GM20431 (cell line): Measurements from ENCODE around the gene PROCA1.
"Not testable (repeated sequence)": the region's sequence is repeated elsewhere in the genome, so short reads cannot be mapped to it uniquely, and the experiment has no call there.

Experiments
- in situ Hi-C: fragments of 300-500 bp; cut with MseI, MboI; formaldehyde crosslinking; loops from one replicate; pipeline ENCODE4 v1.15.0; 2020; ENCODE audit warnings: low sequenced_read_pairs; ENCODE audit not compliant: unreplicated experiment

PROCA1 gene

DNA sequence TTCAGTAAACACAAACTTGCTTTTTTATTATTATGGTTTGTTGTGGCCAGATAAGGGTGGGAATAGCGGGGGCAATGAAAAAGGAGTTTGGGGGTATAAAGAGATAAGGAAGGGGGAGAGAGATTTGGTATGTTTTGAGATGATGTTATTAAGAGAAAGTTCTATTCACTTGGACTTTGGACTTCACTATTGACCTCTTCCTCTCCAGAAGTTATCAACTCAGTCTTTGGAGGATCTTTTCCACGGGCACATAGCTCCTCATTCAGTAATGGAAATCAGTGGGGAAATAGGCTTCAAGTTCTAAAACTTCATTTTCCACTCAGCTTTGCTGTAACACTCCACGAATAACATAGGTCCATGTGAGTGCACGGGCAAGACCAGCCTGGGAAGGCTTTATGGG is 23.2 kb downstream of the PROCA1 start:
- in situ Hi-C loops = no loop called here

DNA sequence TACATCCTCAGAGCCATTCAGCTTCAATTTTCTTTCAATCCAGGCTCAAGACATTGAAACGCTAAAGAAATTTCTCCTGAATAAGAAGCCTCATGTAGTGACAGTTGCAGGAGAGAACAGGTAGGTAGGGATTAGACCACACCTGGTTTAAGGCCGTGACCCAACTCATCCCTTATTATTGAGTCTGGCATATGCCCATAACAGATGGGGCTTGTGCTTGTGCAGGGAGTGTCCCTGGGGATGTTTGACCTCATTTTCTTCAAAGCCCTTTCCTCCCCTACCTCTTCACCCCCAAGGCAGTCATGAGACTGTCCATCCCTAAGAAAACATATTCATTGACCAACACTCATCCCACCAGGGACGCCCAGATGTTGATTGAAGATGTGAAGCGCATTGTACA is 25.4 kb downstream of the PROCA1 start:
- in situ Hi-C loops = no loop called here

DNA sequence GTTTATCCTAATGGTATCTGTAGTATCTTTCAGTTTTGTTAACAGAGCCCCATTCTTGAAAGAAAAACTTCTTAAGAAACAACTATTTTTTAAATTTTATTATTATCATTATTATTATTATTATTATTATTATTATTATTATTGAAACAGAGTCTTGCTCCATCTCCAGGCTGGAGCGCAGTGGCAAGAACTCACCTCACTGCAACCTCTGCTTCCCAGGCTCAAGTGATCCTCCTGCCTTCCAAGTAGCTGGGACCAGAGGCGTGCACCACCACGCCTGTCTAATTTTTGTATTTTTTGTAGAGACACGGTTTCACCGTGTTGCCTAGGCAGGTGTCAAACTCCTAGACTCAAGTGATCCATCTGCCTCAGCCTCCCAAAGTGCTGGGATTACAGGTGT is 26.3 kb downstream of the PROCA1 start:
- in situ Hi-C loops = no loop called here

DNA sequence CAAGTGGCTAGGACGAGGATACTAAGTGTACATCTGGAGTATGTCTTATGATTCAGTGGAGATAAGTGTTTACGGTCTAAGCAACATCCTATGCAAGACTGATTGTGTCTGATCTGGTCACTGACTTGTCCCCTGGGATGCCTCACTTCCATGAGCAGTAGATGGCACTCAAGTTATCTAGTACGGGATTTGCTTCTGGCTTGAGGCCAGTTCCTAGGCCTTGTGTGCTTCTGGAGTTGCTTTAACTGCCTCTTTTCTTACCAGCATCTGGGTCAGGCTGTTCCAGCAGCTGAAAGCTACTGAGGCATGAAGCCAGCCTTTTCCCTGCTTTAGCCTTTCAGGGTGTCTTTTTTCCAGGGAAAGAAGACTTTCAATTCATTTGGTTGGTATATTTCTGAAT is 26.7 kb downstream of the PROCA1 start:
- in situ Hi-C loops = no loop called here

DNA sequence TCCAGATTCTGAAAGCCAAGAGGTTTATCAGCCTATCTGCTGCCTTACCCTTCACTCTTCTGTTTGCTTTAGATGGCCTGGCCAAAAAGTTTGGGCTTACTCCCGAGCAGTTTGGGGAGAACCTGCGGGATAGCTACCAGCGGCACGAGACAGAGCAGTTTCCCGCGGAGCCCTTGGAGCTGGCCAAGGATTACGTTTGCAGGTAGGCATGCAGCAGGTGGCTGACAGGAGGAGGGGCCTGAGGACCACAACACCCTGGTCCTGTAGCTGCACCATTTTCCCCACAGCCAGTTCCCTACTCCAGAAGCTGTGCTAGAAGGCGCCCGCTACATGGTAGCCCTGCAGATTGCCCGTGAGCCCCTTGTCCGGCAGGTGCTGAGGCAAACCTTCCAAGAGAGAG is 29.0 kb downstream of the PROCA1 start:
- in situ Hi-C loops = no loop called here

DNA sequence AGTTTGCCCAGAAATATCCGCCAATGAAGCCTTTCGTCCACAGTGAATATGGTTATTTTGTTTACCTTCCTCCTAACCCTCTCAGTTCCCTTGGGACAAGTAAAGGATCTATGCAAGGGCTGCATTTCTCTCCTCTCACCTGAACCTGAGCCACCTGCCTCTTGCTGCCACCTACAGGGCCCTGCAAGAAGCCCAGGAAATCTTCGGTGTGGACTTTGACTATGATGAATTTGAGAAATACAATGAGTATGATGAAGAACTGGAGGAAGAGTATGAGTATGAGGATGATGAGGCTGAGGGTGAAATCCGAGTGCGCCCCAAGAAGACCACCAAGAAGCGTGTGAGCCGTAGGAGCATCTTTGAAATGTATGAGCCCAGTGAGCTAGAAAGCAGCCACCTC is 35.7 kb downstream of the PROCA1 start:
- in situ Hi-C loops = no loop called here

DNA sequence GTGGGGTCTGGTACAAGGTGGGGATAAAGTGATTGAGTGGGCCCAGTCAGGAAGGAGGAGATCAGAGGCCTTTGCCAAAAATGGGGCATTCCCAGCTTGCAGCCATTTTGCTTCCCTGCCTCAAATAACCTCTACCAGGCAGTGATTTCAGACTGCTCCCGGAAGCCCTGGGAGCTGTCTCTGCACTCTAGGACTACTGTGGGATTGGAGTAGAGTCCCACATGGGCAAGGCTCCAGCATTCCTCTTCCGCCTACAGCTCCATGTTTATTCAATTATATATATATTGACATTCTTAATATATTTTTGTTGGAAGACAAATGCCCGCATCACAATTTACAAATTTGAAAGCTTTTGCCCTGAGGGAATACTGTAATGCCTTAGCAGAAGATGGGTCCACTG is 36.2 kb downstream of the PROCA1 start:
- in situ Hi-C loops = no loop called here

DNA sequence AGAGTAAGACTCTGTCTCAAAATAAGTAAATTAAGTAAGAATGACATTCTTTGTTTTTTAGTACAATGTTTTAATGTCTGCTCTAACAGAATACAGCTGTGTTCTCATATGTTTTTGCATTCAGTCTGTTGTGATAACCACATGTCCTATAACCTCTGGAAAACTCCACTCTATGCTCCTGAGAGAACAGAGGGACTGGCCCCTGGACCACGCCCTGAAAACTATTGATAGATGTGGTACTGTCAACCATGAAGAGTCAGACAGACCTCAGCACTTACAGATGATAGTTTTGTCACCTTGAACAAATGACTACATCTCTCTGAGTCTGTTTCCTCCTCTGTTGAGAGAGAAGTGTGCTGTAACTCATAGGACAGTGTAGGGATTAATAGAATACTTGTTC is 41.8 kb downstream of the PROCA1 start:
- in situ Hi-C loops = no loop called here

DNA sequence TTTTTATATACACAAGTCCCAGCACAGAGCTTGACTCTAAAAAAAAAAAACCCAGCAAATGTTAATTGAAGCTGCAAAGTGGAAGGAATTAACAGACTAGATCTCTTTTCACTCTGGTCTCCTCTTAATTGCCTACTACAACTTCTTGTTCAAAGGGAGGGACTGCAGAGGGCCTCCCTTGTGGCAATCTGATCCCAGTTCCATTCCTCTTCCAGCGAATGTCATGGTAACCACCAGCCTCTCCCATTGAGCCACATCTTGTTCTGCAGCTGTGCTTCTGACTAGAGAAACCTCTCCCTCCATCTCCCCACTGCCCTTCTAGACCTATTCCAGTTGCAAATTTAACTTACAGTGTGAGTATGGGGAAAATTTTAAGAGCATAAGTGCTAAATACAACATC is 43.8 kb downstream of the PROCA1 start:
- in situ Hi-C loops = no loop called here

DNA sequence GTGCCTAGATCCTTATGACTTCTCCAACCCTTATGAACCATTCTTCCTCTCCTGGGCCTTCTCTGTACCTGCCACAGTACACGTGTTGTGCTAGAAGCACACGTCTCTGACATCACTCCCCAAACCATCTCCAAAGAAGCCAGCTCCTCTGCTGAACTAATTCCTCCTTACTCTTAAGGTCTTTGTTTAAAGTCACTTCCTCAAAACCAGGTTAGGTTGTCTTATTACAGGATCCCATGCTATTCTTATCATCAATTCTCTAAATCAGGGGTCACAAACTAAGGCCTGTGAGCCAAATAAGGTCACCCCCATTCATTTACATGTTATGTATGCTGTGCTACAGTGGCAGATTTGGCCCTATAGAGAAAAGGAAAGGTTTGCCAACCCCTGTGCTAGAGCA is 45.7 kb downstream of the PROCA1 start:
- in situ Hi-C loops = no loop called here

DNA sequence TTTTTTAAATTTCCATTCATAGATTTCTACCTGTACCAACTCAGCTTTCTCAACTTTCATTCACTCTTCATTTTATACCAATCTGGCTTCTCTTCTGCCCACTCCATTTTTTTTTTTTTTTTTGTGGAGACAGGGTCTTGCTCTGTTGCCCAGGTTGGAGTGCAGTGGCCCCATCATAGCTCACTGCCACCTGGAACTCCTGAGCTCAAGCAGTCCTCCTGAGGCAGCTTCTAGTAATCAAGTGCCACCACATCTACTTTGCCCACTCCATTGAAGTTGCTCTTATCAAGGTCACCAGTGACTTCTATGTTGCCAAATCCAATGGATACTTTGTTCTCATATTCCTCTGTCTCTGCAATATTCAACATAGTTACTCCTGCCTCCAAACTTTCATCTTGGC is 48.0 kb downstream of the PROCA1 start:
- in situ Hi-C loops = no loop called here

DNA sequence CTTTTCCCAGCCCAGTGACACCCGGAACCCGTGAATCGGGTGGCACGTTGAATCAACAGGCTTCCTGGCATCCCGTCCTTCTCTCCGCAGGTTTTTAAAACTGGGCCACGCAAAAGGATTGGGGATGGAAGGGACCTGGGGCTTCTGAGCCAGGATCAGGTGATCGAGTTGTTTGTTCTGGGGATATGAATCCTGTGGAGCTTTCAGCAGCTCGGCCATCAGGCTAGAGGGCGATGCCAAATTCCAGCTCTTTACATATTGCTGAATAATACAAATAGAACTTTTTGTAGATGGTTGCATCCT is 49.2 kb downstream of the PROCA1 start:
- in situ Hi-C loops = no loop called here

DNA sequence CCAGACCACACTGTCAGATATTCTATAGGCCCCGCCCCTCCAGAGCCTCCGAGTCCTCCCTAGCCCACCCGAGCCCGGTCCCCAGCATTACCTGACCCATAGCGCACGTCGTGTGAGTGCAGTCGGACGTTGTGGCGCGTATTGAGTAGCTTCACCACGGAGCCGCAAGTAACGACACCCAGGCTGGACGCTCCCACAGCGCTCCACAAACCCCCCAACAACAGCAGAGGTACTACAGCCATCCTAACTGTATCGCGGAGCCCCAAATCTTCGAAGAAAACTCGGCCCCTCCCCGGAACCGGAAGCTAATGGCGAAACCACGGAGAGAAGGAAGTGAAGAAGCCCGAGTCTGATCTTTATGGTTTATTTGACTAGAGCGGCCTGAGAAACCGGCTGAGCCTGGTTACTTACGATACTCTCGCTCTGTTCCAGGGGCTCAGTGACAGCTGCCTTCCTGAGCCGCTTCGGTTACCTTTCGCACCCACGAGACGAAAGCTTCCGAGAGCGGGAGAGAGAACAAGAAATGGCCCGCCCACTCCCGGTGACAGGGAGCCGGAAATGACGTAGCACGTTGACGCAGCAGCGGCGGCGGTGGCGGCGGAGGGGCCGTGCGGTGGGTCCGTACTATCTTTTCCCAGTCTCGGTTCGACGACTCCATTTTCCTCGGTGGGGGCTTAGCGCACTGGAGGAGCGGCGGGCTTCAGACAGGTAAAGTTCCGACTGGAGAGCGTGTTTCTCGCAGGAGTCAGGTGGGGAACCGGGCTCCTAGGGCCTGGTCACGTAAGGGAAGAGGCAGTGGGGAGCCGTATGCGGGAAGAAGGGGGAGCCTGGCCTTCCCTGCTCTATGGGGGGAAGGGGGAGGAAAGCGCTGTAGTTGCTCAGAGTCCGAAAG is 49.8 kb downstream of the PROCA1 start, which contains the start of the genes SDF2 and SUPT6H:
SDF2 (minus strand) TSS at position 272 of the 892 bp plus-strand sequence; CDS start at position 242, 30 bp downstream.
SUPT6H (plus strand) TSS at position 571 of the 892 bp plus-strand sequence. CDS start 11,197 bp downstream, outside the sequence.
- in situ Hi-C loops = no loop called here

DNA sequence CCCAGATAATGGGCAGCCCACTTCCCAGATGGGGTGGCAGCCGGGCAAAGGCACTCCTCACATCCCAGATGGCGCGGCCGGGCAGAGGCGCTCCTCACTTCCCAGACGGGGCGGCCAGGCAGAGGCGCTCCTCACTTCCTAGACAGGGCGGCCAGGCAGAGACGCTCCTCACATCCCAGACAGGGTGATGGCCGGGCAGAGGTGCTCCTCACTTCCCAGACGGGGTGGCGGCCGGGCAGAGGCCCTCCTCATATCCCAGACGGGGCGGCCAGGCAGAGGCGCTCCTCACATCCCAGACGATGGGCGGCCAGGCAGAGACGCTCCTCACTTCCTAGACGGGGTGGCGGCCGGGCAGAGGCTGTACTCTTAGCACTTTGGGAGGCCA is 52.2 kb downstream of the PROCA1 start:
- in situ Hi-C loops = not testable (repeated sequence)

DNA sequence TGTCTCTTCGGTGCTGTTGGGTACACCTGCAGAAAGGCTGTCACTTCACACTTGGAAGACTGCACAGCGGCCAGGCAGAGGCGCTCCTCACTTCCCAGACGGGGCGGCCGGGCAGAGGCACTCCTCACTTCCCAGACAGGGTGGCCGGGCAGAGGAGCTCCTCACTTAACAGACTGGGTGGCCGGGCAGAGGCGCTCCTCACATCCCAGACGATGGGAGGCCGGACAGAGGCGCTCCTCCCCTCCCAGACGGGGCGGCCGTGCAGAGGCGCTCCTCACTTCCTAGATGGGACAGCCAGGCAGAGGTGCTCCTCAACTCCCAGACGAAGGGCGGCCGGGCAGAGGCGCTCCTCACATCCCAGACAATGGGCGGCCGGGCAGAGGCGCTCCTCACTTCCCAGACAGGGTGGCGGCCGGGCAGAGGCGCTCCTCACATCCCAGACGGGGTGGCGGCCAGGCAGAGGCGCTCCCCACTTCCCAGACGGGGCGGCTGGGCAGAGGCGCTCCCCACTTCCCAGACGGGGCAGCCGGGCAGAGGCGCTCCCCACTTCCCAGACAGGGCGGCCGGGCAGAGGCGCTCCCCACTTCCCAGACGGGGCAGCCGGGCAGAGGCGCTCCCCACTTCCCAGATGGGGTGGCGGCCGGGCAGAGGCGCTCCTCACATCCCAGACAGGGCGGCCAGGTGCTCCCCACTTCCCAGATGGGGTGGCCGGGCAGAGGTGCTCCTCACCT is 52.8 kb downstream of the PROCA1 start:
- in situ Hi-C loops = not testable (repeated sequence)

DNA sequence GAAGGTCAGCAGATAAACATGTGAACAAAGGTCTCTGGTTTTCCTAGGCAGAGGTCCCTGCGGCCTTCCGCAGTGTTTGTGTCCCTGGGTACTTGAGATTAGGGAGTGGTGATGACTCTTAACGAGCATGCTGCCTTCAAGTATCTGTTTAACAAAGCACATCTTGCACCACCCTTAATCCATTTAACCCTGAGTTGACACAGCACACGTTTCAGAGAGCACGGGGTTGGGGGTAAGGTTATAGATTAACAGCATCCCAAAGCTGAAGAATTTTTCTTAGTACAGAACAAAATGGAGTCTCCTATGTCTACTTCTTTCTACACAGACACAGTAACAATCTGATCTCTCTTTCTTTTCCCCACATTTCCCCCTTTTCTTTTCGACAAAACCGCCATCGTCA is 53.3 kb downstream of the PROCA1 start:
- in situ Hi-C loops = not testable (repeated sequence)

DNA sequence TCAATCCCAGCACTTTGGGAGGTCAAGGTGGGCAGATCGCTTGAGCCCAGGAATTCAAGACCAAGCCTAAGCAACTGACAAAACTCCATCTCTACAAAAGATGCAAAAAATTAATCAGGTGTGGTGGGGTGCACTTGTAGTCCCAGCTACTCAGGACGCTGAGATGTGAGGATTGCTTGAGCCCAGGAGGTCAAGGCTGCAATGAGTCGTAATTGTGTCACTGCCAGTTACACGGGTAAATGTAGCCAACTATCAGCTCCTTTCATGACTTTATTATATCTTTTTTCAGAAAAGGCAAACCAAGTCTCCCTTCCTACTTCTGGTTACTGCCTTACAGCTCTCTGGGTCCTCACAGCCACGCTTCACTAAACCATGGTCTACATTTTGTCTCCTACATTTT is 53.9 kb downstream of the PROCA1 start:
- in situ Hi-C loops = no loop called here

DNA sequence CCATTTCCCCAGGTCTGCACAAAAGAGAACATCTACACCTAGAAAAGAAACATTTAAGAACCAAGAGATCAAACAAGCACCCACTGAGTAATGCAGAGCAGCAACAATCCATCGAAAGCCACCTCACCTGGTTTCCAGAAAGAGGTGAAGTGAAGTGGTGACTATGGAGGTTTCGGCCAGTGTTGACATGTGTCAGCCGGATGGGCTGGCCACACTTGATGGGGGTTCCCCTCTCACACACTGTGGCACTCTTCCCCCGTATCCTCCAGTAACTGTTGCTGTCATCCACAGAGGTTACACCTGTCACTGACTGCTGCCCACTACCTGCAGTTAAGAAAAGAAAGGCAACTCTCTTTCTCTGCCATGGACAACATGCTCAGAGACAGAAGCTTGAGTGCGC is 56.5 kb downstream of the PROCA1 start:
- in situ Hi-C loops = no loop called here
